HG02885 (cell line): ENCODE data around the gene SYNE2.
"Not testable (repeated sequence)": the region's sequence is repeated elsewhere in the genome, so short reads cannot be mapped to it uniquely, and the experiment has no call there.

ENCODE experiments used
- ATAC-seq: cut with Tn5 transposase; IDR thresholded peaks from one replicate; pipeline ENCODE4 v1.9.1; 2021; ENCODE audit warnings: mild to moderate bottlenecking; ENCODE audit not compliant: unreplicated experiment, poor library complexity

SYNE2 gene

GRCh38 chr14:64114796-64115195 is 262.0 kb downstream of the SYNE2 start:
- no peak for ATAC-seq

DNA sequence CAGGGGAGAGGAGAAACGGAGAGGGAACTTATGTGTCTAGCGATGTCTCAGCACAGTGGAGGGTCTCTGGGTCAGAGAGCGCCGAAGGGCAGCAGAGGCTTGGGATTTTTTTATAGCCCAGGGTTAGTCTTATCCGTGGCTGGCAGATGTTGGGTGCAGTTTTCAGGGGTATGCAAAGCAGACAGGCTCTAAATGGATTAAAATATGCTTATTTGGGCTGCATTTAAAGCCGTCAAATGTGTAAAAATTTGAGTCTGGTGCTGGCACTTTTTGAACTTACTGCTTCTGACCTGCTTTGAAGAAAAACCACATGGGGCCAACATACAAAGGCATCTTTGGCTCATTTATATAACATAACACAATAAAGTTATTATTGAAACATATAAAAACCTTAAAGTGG is 262.6 kb downstream of the SYNE2 start:
- ATAC-seq, result no peak

GRCh38 chr14:64117671-64118402 is 265.0 kb downstream of the SYNE2 start:
- no peak for ATAC-seq

- ATAC-seq, result not testable (repeated sequence)
Measured at GRCh38 chr14:64118403-64118742, 265.6 kb downstream of the SYNE2 start.

GRCh38 chr14:64118892-64119291 is 266.1 kb downstream of the SYNE2 start:
- no peak for ATAC-seq

GRCh38 chr14:64119500-64119899 is 266.7 kb downstream of the SYNE2 start:
- ATAC-seq, result no peak

GRCh38 chr14:64119980-64120379 is 267.2 kb downstream of the SYNE2 start:
- no peak for ATAC-seq

DNA sequence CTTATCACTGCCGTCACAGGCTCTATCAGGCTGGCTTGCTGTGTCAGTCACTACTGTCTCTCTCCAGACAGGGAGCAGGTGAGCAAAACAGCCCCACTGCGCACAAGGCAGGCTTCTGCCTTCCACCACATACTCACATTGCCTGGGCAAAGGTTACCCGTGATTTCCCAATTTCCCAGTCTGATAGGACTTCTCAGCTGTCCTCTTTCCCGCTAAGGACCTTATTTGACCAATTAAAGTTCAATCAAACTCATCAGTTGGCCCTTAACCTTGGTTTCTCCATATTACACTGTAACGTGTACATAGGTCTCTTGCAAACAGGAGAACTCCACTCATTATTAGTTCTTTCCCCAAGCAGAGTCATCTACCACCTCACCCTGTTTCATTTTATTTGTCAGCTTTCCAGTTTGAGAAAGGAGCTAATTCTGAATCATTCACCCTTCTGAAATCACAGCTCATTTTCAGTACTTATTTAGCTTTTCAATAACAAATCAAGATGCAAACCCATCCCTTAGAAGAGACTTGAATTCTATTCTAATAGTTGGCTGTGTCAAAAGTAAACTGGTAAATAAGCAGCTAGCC is 270.5 kb downstream of the SYNE2 start:
- ATAC-seq, result no peak

GRCh38 chr14:64125270-64125669 is 272.5 kb downstream of the SYNE2 start:
- no peak for ATAC-seq

DNA sequence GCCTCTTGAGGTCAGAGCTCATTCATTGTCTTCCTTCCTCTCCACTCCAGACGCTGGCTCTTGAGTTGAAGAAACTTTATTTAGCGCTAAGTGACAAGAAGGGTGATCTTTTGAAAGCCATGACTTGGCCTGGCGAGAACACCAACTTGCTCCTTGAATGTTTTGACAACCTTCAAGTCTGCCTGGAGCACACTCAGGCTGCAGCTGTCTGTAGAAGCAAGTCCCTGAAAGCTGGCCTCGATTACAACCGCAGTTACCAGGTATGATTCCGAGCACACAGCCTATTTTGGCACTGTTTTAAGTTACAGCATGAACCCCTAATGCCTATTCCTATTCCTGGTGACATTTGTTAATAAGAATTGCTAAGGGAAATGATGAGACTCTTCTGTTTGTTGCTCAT is 273.7 kb downstream of the SYNE2 start:
- no peak for ATAC-seq

DNA sequence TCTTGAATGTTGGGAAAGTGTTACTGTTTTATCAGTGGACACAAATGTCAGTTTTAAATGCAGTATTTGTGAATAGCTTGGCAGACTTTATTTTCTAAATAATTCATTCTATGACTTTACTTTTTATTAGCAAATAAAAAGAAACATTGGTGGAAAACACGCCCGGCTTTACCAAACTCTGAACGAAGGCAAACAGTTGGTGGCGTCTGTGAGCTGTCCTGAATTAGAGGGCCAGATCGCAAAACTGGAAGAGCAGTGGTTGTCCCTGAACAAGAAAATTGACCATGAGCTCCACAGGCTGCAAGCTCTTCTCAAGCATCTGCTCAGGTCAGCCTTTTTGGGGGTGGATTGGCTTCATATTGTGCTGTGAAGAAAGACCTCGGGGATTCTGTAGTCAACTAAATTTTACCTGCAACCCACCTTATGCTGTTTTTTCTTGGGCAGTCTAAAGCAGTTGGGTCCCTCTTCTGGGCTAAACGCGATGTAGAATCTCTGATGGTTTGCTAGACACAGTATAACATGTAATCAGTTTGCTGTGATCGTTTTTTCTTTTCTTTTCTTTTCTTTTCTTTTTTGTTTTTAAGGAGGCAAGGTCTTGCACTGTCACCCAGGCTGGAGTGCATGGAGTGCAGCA is 285.0 kb downstream of the SYNE2 start:
- no peak for ATAC-seq

GRCh38 chr14:64147126-64147790 is 294.5 kb downstream of the SYNE2 start:
- ATAC-seq, result no peak

GRCh38 chr14:64149921-64150320 is 297.1 kb downstream of the SYNE2 start:
- no peak for ATAC-seq

- ATAC-seq, result no peak
Measured at GRCh38 chr14:64158608-64159007, 305.8 kb downstream of the SYNE2 start.

DNA sequence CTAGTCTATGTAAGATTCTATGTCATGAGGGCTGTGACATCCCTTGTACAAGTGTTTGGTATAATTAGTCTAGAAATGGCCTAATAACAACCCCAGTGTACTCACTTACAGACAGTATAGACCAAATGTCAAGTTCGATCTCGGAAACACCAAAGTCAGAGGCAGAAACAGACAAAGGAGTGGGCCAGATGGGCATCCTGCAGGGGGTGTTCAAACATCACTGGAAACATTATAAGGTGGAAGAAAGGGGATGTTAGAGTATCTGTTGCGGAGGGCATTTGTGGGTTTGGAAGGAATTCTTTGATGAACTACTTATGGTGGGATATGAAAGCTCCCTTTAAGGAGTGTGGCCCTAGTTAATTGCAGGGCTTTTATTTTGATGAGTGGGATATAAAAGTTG is 306.8 kb downstream of the SYNE2 start:
- no peak for ATAC-seq

- no peak for ATAC-seq
Measured at GRCh38 chr14:64170181-64170580, 317.4 kb downstream of the SYNE2 start.

DNA sequence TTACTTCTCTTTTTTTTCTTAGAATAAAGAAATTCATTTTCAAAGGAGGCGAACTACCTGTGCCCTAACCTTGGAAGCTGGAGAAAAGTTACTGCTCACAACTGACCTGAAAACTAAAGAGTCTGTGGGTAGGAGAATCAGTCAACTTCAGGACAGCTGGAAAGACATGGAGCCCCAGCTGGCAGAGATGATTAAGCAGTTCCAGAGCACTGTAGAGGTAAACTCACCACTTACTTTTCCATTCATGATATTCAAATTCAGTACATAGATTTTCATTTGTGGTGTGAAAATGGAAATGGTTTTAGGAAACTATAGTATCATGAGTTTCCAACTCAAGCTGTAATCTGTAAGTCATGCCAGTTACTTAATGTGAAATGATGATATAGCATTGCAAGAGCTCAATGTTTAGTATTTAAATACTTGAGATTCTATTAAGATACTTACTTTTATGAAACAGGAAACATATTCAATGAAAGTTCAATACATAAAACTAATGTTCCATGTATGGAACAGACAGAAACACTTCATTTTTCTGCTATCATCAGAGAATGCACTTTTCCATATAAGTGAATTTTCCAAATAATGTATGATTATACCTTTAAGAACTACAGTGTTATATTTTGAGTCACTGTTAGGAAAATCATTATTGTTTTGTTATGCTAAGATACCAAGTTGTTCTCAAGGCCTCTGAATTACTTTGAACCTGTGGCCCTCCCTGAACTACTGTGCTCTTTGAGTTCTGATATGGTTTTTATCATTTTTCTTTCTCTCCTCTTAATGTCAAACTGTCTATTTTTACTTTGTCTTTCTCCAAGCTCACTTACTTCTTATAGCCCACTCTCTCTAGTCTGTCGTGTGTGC is 322.3 kb downstream of the SYNE2 start:
- no peak for ATAC-seq

GRCh38 chr14:64176330-64176729 is 323.5 kb downstream of the SYNE2 start:
- no peak for ATAC-seq

DNA sequence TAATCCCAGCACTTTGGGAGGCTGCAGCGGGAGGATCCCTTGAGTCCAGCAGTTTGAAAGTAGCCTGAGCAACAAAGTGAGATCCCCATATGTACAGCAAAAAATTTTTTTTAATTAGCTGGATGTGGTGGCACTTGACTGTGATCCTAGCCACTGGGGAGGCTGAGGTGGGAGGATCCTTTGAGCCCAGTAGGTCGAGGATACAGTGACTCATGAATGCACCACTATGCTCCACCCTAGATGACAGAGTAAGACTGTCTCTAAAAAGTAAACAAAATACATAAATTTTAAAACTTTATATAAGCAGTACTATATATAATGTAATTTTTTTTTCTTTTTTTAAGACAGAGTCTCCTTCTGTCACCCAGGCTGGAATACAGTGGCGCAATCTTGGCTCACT is 326.0 kb downstream of the SYNE2 start:
- ATAC-seq, result no peak

DNA sequence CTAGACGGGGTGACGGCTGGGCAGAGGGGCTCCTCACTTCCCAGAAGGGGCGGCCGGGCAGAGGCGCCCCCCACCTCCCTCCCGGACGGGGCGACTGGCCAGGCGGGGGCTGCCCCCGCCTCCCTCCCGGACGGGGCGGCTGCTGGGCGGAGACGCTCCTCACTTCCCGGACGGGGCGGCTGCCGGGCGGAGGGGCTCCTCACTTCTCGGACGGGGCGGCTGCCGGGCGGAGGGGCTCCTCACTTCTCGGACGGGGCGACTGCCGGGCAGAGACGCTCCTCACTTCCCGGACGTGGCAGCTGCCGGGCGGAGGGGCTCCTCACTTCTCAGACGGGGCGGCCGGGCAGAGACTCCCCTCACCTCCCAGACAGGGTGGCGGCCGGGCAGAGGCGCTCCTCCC is 330.1 kb downstream of the SYNE2 start:
- ATAC-seq, result not testable (repeated sequence)
